Measurements from ENCODE around the gene ACOT11.

Gene ACOT11

DNA sequence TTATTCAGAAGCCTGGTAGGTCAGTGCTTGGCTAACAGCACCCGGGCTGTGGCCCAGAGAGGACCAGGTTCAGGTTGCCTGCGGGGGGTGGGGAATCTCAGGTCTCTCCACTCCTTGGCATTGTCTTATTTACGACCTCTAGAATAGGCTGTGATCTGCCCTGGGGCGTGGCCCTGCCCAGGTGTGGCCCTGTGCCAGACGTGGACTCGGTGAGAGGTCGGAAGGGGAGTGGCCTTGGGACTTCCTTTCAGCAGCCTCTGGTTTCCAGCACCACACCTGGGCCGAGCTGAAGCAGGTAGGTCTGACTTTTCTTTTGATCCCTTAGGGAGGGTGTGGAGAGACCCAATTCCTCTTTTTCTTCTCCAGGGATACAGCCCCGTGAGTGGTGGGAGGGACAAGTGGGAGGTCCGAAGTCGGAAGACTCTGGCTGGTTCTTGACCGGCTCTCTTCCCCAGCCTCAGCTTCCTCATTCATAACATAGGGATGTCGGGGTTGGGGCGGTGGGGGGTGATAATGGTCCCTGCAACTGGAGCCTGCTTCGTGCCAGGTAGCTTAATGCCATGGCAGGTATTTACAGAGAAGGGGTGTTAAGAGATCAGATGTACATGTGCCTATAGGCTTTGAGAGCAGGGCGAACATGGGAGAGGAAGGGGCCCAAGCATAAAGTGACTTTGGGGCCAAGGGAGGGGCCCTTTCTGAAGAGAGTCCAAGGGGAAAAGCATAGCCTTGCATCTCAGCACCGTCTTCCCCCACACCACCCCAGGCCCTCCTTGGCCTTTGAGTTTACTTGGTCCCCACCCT, 16.5 kb downstream of the ACOT11 start:
- DNase-seq (ENCODE audit: low read depth): no peak

DNA sequence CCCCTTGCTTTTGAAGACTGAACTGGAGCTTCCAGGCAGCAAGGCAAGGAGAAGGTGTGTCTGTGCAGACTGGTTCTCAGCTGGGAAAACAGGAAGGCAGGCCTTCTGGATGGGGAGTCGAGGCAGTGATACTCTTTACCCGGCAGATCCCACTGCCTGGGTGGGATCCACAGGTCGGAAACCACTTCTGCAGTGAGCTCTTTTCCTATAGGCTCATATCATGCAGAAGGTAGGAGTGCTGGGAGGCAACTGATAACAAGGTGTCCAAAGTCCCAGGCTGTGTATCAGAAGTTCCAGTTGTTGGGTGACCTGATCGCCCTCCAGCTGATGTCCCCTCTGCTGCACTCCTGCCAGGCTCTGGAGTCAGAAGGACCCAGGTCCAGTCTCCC, 17.1 kb downstream of the ACOT11 start:
- DNase-seq (ENCODE audit: low read depth): no peak

DNA sequence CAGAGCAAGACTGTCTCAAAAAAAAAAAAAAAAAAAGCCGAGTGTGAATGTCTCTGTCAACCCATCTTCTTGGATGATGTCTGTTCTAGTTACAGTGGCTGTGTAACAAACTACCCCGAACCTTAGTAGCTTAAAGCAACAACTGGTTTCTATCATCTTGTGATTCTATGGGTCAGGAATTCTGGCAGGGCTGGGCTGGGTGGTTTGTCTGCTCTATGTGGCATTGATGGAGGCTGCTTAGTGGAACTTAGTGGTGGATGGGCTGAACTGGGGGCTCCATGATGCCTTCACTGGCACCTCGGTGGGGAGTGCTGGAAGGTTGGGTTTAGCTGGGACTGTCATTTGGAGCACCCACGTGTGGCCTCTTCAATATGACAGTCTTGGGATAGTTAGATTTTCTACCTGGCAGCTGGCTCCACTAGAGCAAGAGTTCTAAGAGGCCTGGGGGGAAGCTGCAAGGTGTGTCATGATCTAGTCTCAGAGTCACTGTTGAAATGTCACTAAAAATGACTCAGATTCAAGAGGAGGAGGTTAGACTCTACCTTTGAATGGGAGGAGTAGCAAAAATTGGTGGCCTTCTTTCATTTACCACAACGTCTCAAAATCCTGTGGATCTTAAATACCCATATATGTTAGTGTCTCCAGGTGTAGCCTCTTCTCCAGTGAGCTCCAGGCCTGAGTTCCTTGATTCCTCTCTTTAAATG, 18.6 kb downstream of the ACOT11 start:
- no peak for DNase-seq (ENCODE audit: low read depth)

DNA sequence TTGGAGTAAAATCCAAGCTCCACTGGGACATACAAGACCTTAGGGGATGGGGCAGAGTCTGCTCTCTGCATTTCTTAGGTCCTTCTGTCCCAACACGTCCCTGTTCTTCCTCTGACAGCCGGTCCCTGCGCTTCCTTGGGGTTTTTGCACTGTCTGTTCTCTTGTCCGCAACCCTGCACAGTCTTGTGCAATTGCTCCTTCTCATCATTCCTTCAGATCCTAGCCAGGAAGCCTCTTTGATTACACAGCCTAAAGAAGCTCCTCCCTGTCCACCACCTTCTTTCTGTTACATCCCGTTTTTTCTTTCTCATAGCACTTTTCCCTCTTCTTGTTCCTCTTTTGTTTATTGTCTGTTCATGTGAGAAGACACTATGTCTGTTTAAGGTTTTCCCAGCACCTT, 19.9 kb downstream of the ACOT11 start:
- no peak for DNase-seq (ENCODE audit: low read depth)

DNA sequence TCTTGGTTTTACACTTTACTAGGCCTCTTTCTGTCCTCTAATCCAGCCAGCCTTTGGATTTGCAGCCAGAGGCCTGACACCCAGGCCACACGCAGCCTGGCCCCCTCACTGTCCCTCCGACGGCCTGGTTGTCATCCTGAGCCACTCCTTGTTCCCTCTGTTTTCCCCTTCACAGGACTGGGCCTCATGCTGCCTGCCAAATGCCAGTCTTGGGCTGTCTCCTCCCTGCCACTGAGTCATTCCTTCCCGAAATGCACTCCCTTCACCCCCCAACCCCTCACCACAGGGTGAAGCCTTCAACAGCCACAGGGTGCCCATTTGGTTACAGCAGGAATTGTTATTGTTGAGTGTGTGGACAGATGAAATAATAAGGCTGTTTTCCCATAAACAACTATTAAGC, 21.3 kb downstream of the ACOT11 start:
- DNase-seq (ENCODE audit: low read depth): no peak

DNA sequence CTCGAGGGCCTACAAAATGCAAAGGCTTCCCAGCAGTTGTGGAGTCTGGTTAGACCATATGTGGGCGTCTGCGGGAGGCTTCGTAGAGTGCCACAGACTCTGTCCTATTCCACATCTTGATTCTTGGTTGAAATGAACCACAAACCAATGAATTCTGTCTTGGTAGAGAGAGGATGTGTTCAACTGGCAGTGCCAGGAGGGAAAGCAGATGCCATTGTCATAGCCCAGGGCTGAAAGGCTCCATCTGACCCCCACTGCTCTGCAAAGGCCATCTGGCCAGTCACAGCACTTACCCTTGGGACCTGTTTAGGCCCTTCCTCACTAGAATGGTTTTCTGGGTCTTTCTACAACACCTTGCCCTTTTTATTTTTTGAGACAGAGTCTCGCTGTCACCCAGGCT, 22.1 kb downstream of the ACOT11 start:
- no peak for DNase-seq (ENCODE audit: low read depth)

DNA sequence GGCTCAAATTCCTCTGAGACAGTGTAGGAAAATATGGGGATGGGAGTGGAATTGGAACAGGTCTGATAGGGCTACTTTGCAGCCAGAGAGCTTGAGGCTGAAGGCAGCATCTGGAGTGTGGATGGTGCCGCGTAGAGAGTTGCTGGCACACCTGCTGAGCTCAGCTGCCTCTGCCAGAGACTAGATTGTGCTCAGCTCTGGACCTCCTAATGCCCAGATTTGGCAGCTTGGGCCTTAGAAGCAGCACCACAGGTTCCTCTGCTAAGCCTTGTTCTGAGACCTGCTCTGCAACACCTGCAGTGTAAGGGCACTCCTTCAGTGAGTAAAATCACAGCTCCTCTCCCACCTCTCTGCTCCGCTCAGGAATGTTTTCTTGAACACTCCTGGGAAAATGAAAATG, 23.3 kb downstream of the ACOT11 start:
- no peak for DNase-seq (ENCODE audit: low read depth)

DNA sequence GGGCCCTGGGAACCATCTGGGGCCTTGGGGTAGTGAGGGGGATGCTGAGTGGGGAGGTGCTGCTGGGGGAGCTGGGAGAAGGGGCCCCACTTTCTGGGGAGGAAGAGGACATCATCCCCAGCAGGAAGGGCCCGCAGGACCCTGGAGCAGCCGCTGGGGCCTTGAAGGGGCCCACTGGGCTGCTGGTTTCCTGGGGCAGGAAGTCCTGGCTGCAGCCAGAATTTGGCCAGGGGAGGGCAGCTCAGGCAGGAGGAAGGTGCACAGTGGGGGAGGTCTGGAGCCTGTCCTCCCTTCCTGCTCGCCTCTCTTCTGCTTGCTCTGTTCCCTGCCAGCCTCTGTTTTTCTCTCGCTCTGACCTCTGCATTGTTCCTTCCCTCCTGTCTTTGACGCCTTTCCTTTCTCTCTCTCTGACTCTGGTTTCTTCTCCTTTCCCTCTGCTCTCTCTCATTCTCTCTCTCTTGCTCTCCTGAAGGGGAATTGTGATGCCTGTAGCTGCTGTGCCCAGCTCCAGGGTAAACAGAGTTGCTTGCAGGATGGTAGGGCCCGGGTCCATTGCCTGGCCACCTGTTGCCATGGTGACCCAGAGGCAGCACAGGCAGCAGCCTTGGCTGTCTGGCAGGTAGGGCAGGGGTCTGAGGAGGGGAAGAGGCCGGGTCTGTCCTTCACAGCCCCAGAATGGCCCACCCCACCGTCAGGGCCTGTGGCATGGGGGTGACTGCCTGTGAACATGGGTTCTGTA, 23.9 kb downstream of the ACOT11 start:
- DNase-seq (ENCODE audit: low read depth): no peak

DNA sequence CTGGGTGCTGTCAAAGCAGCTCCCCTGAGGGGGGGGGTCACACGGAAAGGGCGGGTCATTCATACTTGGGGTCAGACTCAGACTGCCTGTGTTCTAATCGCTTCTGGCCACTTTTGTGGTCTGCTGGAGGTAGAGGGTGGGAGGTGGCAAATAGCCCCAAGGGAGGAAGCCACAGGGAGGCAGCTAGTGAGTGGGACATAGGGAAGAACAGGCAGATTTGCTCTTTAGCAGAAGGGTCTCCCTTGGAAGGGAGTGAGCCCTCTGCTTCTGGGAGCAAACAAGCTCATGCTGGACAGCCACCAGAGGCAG, 24.5 kb downstream of the ACOT11 start:
- no peak for DNase-seq (ENCODE audit: low read depth)

DNA sequence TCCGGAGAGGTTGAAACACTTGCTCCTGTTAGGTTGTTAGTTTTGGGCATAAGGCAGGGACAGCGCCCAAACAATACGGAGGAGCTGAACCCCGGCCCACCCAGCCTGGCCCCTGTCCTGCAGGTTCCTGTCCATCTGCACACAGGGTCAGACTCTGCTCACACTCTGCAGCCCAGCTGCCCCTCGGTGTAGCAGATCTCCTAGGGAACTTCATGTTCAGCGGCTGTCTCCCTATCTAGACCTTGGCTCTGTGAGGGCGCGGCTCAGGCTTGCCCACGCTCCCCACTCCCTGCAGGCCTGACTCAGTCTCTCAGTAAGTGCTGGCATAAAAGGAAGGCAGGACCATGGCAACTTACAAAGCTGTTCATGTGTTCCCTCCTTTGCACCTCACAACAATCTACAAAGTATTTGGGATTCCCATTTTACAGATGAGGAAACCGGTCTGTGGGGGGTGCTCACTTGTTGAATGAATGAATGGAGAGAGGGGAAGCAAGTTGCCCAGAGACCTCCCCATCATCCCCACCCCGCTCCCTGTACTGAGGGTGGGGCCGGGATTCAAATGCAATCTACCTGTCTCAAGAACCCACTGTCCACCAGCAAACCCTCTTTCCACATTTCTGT, 26.2 kb downstream of the ACOT11 start:
- no peak for DNase-seq (ENCODE audit: low read depth)

DNA sequence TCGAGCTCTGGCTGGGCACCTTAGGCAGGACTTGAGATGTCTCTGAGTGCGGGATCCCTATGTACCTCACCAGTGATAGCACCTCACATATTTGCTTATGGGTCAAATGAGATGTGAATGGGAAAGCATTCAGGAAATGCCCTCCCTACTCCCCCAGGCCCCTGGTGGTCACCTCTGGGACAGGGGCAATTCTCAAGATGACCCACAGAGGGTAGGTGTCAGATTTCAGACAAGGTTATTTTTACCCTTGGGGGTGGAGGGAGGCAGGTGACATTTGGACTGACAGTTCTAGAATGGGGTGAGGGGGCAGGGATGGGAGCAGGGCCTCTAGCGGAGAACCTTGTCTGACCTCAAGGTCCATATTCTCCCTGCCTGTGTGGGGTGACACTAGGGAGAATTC, 27.1 kb downstream of the ACOT11 start:
- DNase-seq (ENCODE audit: low read depth): no peak

DNA sequence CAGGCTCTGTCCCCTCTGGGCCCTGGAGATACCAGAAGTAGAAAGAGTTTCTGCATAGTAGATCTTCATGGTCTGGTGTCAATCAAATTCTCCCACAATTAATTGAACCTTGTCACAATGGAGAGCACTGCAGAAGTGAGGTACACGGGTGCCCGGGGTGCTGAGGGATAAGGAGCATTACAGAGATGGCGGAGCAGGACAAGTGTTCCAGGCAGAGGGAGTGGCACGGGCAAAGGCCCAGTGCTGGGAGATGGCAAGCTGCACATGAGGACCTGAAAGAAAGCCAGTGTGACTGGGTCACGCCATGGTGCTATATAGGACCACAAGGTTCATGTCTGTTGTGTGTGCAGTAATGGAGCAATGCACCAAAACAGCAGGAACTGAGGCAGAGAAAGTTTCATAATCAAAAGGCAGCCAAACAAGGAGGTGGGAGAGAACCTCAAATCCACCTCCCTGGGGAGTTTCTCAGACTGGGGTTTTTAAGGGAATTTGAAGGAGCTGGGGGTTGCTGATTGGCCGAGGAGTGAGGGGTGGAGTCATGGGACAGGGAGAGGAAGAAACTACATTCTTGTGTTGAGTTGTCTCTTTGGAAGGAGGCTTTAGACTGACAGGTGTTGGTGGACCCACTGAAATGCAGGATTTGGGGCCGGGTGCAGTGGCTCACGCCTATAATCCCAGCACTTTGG, 27.7 kb downstream of the ACOT11 start:
- no peak for DNase-seq (ENCODE audit: low read depth)

DNA sequence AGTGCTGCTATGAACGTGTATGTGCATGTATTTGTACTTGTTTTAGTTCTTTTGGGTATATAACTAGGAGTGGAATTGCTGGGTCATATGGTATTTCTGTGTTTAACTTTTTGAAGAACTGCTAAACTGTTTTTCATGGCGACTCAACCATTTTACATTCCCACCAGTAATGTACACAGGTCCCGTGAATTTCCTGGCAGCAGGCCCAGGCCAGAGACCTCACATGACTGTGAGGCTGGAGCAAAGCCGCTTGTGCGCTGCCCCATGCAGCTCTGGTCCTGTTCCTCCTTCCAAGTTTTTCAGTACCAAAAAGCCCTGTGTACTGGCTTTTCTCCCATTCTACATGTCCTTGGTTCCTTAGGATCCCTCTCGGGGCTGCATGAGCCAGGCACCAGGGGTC, 29.6 kb downstream of the ACOT11 start:
- no peak for DNase-seq (ENCODE audit: low read depth)

DNA sequence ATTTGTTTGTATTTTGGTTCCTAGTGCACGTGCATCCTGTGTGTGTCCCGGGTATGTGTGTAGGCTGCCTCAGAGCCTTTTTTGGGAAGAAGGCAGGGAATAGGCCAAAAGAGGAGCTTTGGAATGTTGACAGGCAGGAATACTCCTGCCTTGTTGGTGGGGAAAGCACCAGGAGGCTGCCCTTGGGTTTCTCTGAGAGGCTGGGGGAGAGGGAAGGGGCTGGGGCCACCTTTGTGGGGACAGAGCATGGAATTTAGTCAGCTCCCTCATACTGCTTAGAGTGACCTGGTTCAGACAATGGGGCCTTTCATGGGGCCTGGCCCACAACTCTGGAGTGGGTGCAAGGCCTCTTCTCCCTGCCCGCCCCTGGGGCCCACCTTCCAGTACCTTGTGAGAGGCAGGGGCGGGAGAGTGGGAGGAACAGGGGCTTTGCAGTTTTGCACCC, 31.3 kb downstream of the ACOT11 start:
- DNase-seq (ENCODE audit: low read depth): no peak

DNA sequence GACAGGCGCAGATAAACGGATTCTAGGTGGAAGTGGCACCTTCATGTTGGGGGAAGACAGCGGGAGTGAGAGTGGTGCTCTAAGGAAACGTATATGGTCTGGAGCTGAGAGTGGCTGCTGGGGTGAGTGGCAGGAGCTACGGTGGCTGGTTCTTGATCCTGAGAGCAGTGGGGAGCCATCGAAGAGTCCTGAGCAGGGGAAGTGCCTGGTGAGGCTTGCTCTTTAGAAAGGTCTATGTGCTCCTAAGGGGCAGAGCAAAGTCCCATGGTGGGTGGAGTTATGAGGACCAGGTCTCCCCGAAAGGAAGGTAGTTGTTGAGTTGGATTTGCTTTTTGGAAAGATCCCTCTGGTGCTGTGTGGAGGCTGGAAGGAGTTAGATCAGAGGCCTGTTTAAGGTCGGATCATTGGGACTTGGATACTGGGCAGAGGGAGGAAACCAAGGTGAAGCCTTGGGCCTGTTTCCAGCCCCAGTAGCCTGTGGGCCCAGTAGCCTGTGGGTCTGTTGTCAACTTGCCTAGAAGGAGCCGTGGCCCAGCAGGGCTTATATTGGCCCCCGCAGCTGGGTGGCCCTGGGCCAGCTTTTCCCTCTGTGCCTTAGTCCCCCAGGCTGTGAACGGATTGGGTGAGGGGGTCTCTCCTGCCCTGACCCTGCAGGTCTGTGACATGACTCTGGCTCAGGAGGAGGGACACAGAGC, 33.0 kb downstream of the ACOT11 start:
- DNase-seq (ENCODE audit: low read depth): no peak

DNA sequence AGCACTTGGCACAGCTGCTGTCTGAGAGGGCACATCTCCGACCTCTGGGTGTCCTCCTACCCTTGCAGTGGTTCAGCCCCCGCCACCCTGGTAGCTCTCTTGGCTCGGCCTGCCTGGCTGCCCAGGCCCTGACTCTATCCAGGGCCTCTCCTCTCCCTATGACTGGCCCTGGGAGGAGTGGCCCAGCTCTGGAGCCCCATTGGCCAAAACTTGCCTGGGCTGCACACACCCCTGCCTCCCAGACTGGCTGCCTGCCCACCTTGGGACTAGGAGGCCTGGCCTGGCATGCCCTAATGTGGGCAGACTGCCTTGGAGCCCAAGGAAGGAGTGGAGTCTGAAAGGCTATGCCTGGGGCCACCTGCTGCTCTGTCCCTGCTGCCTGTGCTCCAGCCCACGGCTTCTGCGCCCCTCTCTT, 33.6 kb downstream of the ACOT11 start:
- DNase-seq (ENCODE audit: low read depth): no peak

DNA sequence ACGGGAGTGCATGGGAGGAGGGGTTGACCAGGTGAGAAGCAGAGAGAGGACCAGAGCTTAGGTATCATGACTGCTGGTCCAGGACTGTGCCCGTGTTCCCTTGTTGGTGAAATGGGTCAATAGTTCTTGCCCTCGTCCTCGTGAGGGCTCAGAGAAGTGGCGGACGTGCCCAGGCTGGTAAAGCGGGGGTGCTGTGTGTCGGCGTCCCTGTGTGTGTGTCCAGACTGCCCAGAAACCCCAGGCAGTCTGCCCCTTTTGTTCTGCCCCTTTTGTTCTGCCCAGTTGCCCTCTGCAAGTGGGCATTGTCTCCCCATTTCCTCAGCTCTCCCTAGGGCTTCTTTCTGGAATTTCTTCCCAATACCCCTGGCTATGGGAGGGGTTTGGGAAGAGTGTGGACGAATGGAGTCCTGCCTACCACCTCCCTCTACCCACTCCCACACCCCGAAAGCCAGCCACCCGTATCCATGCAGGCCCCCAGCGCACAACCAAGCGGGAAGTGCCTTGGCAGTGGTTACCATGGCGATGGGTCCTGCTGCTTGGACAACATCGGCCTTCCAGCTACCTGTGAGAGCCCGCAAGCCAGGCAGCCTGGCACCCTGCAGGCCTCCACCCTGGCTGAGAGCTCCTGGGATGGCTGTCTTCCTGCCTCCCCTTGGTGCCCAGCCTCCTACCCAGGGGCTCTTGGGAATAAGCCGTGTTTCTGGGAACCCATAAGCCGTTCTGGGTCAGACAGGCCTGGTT, 34.7 kb downstream of the ACOT11 start:
- DNase-seq (ENCODE audit: low read depth): no peak

DNA sequence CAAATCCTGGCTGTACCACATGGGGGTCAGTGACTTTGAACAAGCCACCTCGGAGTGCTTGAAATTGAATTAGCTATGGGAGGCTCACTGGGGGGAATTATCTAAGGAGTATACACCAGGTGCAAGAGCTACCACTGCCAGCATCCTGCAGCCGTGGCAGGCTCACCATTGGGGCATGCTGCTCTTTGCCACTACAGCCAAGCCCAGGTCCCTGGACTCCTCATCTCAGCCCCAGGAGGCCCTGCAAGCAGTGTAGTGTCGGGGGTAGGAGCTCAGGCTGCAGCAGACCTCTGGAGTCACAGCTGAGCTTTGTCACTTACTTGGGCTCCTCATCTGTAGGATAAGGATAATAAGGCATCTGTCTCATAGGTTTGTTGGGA, 35.3 kb downstream of the ACOT11 start:
- no peak for DNase-seq (ENCODE audit: low read depth)

DNA sequence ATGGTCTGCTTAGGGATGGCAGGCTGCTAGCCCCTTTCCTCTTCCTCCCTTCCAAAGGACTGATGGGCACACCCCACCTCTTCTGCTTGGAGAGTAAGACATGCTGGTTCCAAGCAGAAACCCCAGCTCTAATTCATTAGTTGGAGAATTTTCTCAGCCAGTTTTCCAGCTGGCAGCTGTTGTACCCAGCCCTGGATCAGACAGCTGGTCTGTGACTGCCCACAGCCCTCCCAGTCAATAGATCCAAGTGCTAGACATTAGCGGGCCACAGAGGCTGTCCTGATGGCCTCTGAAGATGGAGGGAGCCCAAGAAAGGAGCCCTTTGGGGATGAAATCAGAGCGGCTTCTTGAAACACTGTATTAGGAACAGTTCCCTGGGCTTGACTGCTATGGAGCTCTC, 35.8 kb downstream of the ACOT11 start:
- no peak for DNase-seq (ENCODE audit: low read depth)

DNA sequence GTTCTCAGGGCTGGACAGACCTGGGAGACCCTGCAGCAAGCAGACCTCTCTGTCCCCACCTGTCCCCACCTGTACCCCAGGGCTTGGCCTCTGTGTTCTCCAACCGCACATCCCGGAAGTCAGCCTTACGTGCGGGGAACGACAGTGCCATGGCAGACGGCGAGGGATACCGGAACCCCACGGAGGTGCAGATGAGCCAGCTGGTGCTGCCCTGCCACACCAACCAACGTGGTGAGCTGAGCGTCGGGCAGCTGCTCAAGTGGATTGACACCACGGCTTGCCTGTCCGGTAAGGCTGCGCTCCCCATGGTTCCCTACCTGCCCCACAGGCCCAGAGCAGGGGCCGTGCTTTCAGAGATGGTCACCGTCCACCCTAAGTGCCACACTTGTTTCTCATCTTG, 36.5 kb downstream of the ACOT11 start:
- DNase-seq (ENCODE audit: low read depth): no peak

All from activated T-cell treated with anti-CD3 and anti-CD28 coated beads for 24 hours (primary cell).